Lower leg skin (tissue), 4 donors: Measurements from ENCODE around the gene DBX1. TPM values are rescaled to one million over a fixed set of nuclear protein-coding genes. Genes with fewer than 3 reads are reported as not detected.

ENCODE experiments used
- DNase-seq, 2 donors: peaks; one replicate each; pipeline ENCODE4 v3.0.0-alpha.2; 2019; ENCODE audit warnings: low spot score in 2 of 2
- H3K4me3 ChIP-seq: fragments of 200-600 bp; sonication (generic); 2 replicates; pipeline ENCODE4 v1.5.1; 2017; ENCODE audit warnings: mild to moderate bottlenecking, low read depth; ENCODE audit not compliant: poor library complexity, severe bottlenecking
- CTCF ChIP-seq, 3 donors: fragments of 450-650 bp; IDR thresholded peaks; one replicate each; pipeline ENCODE4 v1.5.1; 2016; ENCODE audit warnings: antibody characterized with exemption in 3 of 3, mild to moderate bottlenecking in 3 of 3, moderate library complexity in 2 of 3
- POLR2A ChIP-seq, 2 donors: fragments of 450-650 bp; IDR thresholded peaks; one replicate each; pipeline ENCODE4 v1.6.1; 2016 to 2017; ENCODE audit warnings: antibody characterized with exemption in 2 of 2, mild to moderate bottlenecking in 1 of 2, moderate library complexity in 1 of 2
- WGBS, 2 donors: methylation state at CpG; one replicate each; pipeline ENCODE4 v1.1.5; 2018; 5-methylcytosine and 5-hydroxymethylcytosine counted together
- intact Hi-C: fragments of 100-400 bp; cut with DNase I; formaldehyde crosslinking; loops from one replicate; pipeline ENCODE4 v1.15.0; 2023; ENCODE audit warnings: low total_unique reads
- total RNA-seq, 4 donors: library from RNA; depleted of rRNA; stranded (reverse); fragments of >200 nt; gene quantifications; one replicate each; pipeline ENCODE4 v1.1.0, GENCODE V29; 2016

DBX1 gene
- total RNA-seq, 4 donors from 2014 or later = not detected

GRCh38 chr11:20116825-20117224 is 43.5 kb downstream of the DBX1 start:
- TF ChIP-seq CTCF (IDR thresholded peaks at IDR 0.05) (no peak), POLR2A (IDR thresholded peaks at IDR 0.05) (no peak)
- no peak overlapping the region for H3K4me3 ChIP-seq
- intact Hi-C loops = no loop called here
- DNase-seq = no peak
- 10 to 52% methylated on average over 1 of the region's 1 CpG for WGBS, 2 donors

DNA sequence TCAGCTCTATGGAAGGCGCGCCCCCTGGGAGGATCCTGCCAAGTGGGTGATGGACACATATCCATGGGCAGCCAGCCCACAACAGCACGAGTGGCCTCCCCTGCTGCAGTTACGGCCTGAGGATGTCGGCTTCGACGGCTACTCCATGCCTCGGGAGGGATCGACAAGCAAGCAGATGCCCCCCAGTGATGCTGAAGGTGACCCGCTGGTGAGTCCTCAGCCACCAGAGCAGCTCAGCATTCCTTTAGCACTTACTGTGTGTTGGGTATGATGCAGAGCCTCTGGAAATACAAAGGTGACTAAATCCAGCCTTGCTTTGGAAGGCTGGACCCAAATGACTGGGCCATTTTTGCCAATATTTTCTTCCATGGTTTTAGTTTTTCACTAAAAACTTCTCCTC is 45.7 kb downstream of the DBX1 start:
- no peak overlapping the region for H3K4me3 ChIP-seq
- WGBS, 2 donors = 95 to 98% methylated on average over 10 of the region's 10 CpGs
- intact Hi-C loops = no loop called here
- no peak for TF ChIP-seq CTCF (IDR thresholded peaks at IDR 0.05)
- no peak for DNase-seq

DNA sequence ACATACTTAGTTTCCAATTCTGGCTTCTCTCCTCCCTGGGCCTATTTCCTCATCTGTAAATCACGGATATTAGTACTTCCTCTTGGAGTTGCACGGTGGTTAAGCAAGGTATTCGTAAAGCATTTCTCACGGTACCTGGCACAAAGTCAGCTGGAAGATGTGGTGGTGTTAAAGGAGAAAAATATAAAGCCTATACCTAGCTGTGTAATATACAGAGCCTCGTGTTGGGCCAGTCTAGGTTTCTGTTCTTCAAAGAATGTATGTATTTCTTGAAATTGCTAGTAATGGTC is 47.2 kb downstream of the DBX1 start:
- DNase-seq = no peak
- intact Hi-C loops = no loop called here
- TF ChIP-seq POLR2A (IDR thresholded peaks at IDR 0.05) = no peak
- no peak overlapping the region for H3K4me3 ChIP-seq
- 41 to 47% methylated on average over 5 of the region's 5 CpGs for WGBS, 2 donors

DNA sequence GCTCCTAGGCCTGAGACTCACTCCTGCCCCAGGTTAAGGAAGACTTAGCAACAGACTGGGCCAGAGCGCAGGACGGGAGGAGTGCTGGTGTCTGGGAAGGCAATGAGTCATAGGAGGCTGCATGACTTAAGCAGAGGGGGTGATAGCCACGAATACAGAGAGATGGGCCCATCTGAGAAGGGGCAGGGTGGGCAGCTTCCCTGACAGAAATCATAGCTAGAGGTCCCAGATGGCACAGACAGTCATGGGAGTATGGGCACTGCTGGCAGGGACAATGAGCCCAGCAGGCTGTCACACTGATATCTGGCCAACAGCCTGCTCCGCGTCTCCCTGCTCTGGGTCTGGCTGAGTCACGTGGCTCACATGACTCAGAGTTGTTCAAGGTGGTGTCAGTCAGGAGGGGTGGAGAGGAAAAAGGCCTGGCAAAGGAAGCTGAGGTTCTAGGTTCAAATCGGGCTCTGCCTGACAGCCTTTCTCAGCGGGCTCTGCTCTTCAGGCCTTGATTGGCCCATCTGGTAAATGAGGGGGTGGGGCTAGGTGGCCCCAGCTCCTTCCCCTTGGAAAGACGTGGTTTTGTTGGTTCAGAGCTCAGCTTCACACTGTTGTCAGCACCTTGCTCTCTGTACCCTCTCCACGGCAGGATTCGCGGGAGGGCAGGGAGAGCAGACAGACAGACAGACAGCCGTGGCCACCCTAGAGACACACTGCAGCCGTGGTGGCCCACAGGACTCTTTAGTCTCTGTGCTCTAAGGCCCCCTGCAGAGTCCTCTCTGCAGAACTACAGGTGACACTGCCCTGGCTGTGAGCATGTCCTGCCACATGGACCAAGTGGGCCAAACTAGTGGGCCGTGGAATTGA is 47.8 kb downstream of the DBX1 start:
- intact Hi-C loops = no loop called here
- H3K4me3 ChIP-seq = no peak overlapping the region
- 40 to 43% methylated on average over 15 of the region's 15 CpGs for WGBS, 2 donors
- peak; percentile 77 to 93 for DNase-seq
- TF ChIP-seq CTCF (IDR thresholded peaks at IDR 0.05) = no peak
- no peak for TF ChIP-seq POLR2A (IDR thresholded peaks at IDR 0.05)

- H3K4me3 ChIP-seq = no peak overlapping the region
- intact Hi-C loops = no loop called here
- TF ChIP-seq CTCF (IDR thresholded peaks at IDR 0.05) = no peak
- no peak for TF ChIP-seq POLR2A (IDR thresholded peaks at IDR 0.05)
- DNase-seq = no peak
- WGBS, 2 donors = 19 to 29% methylated on average over 1 of the region's 1 CpG
Observed at GRCh38 chr11:20111871-20112270, 48.4 kb downstream of the DBX1 start.

DNA sequence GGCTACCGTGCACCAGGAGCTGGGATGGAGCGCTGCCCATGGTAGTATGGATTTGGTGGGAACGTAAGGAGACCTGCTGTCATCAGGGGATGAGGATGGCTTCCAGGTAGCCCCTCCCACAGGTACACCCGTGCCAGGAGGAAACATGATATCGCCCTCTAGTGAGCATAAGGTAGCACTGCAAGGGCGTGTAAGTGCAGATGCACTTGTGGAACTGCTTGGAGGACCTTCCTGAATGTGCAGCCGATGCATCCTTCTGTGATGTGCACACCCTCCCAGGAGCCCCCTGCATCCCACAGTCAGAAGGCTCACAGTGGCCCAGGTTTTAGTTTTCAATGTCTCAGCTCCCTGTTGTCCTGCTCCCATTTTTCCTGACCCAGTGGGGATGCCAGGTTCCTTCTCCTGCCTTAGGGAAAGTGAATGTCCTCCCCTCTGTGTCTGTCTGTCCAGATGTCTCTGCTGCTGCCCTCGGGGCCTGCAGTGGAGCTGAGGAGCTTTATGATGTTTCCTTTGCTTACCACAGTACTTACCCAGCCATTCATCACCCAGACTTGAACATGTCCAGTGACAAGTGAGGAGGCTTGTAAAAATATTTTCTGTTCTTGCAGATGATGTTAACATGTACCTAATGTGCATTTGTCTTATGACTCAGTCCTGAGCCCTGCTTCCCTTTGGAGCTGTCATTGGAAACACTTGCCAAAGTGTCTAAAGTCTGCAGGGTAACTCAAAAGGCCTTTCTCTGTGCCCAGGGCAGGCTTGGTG is 49.2 kb downstream of the DBX1 start:
- peak in 1 of 2 donors; percentile 42 for DNase-seq
- TF ChIP-seq CTCF (IDR thresholded peaks at IDR 0.05) = no peak
- intact Hi-C loops = no loop called here
- no peak overlapping the region for H3K4me3 ChIP-seq
- WGBS, 2 donors = 24 to 41% methylated on average over 8 of the region's 8 CpGs
